GM12865 (cell line): ENCODE data around the gene ZG16B.

Experiments used
- DNase-seq: peaks from one replicate; pipeline ENCODE4 v3.0.0; 2010; ENCODE audit warnings: low read depth
- H3K4me3 ChIP-seq: 2 replicates; pipeline ENCODE4 v1.5.1; 2011; ENCODE audit warnings: mild to moderate bottlenecking, low read depth, low read length, control low read depth
- TF ChIP-seq, protein P1 (sequence below): IDR thresholded peaks from 2 replicates; pipeline ENCODE4 v1.5.1; 2011; ENCODE audit warnings: low read length, control low read depth, low read depth, inconsistent platforms; ENCODE audit not compliant: insufficient read depth; ENCODE audit errors: missing control alignments

The ZG16B gene

DNA sequence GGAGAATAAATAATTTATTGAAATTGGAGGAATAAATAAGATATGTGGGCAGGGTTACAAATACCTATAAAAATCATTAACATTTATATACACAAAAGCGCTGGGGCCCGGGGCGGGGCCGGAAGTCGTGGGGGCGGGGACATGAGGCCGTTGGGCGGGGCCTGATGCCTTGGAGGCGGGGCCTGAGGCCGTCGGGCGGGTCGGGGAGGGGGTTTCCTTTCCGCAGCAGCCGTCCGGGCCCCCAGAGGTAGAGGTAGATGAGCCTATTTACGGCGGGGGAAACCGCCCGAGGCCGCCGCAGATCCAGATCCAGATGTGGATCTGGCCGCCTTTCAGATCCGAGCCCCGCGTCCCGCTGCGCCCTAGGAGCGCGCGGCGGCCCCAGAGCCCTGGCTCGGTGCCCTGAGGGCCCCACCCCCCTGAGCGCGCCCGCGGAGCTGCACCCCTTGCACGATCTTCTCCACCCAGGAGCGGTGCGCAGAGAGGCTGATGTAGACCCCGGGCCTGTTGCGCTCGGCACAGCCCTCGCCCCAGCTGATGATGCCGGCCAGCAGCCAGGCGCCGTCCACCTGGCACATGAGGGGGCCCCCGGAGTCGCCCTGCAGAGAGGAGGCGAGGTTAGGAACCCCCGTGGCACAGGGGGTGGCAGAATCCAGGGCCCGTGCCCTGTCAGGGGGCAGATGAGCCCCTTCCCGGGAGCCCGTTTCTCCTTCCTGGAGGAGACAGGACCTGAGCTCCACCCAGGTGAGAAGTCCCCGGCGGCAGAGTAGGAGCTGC is 22.8 kb downstream of the ZG16B start:
- TF ChIP-seq, protein P1, sequence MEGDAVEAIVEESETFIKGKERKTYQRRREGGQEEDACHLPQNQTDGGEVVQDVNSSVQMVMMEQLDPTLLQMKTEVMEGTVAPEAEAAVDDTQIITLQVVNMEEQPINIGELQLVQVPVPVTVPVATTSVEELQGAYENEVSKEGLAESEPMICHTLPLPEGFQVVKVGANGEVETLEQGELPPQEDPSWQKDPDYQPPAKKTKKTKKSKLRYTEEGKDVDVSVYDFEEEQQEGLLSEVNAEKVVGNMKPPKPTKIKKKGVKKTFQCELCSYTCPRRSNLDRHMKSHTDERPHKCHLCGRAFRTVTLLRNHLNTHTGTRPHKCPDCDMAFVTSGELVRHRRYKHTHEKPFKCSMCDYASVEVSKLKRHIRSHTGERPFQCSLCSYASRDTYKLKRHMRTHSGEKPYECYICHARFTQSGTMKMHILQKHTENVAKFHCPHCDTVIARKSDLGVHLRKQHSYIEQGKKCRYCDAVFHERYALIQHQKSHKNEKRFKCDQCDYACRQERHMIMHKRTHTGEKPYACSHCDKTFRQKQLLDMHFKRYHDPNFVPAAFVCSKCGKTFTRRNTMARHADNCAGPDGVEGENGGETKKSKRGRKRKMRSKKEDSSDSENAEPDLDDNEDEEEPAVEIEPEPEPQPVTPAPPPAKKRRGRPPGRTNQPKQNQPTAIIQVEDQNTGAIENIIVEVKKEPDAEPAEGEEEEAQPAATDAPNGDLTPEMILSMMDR: no peak
- no peak for DNase-seq
- H3K4me3 ChIP-seq: no peak overlapping the region

DNA sequence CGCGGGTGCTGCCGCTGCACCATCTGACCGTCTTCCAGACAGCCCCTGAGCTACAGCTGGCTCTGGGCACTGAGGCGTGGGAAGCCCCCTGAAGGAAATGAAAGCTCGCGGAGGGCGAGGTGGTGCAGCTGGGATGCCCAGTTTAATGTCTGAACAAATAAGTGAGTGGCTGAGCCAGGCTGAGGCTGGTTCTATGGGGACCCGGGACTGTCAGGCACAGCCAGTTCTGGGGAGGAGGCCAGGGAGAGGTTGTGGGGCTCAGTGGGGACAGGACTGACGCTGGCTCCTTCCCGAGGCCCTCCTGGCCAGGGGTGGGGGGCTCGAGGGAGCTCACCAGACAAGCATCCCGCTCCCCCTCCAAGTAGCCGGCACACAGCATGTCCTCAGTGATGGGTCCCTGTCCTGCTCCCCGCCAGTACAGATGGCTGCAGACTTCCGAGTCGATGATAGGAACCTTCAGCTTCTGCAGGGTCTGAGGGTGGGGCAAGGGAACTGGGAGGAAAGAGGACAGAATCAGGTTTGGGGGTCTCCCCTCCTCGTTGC is 23.5 kb downstream of the ZG16B start:
- H3K4me3 ChIP-seq: no peak overlapping the region
- no peak for DNase-seq
- TF ChIP-seq, protein P1: no peak

DNA sequence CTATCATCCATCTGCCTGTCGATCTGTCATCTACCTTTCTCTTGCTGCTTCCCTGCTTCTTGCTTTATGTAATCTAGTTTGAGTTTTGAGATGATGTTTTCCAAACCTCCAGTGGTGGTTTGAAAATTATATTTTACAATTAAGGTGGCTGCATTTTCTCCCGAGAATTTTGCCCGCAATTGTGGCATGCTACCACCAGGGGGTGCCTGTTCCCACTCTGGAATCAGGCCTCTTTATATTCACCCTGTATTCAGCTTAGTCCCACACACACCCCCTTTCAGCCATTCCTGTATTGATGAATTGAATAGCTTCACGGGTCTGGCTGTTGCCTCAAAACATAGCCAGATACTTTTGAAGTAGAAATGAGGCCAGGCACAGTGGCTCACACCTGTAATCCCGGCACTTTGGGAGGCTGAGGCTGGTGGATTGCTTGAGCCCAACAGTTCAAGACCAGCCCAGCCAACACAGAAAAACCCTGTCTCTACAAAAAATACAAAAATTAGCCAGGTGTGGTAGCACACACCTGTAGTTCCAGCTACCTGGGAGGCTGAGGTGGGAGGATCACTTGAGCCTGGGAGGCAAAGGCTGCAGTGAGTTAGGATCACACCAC is 24.7 kb downstream of the ZG16B start:
- TF ChIP-seq, protein P1: peak; percentile 40
- H3K4me3 ChIP-seq: no peak overlapping the region
- peak; percentile 16 for DNase-seq

DNA sequence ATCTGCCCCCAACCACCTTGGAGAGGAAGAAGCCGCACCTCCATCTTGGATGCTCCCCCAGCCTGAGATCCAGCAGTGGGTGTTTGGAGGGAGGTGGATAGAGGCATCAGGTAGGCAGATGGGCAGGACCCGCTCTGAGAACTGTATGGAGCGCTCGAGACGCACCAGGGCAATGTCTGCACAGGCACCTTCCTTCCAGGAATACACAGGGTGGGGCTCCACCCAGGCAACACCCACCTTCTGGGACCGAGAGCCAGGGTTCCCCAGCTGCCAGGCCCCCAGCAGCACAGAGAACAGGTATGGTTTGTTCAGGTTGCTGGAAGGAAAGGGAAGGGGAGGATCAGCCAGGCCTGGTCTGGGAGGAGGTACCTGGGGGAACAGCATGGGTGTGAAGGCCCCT is 25.4 kb downstream of the ZG16B start:
- no peak overlapping the region for H3K4me3 ChIP-seq
- TF ChIP-seq, protein P1: no peak
- no peak for DNase-seq

DNA sequence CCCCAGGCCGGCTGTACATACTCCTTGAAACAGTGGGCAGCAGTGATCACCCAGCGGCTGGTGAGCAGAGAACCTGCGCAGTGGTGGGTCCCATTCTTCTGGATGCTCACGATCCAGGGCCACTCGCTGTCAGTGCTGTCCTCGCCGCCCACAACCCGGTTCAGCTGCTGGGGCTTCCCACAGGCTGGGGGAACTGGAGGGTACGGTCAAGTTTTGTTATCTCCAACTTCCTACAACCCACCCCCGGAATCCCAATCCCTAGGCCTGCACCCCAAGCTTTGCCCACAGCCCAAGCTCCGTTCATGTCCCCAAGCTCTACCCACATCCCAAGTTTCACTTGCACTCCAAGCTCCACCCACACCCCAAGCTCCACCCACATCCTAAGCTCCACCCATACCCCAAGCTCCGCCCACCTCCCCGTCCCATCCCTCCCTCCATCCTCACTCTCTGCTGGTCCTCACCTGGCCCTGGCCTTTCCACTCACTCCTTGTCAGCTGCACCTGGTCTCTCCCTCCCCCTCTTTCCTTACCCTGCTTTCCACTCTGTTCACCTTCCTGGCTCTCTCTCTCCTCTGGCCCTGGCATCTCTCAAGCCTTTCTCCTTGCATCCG is 26.1 kb downstream of the ZG16B start:
- DNase-seq: no peak
- TF ChIP-seq, protein P1: no peak
- H3K4me3 ChIP-seq: no peak overlapping the region

DNA sequence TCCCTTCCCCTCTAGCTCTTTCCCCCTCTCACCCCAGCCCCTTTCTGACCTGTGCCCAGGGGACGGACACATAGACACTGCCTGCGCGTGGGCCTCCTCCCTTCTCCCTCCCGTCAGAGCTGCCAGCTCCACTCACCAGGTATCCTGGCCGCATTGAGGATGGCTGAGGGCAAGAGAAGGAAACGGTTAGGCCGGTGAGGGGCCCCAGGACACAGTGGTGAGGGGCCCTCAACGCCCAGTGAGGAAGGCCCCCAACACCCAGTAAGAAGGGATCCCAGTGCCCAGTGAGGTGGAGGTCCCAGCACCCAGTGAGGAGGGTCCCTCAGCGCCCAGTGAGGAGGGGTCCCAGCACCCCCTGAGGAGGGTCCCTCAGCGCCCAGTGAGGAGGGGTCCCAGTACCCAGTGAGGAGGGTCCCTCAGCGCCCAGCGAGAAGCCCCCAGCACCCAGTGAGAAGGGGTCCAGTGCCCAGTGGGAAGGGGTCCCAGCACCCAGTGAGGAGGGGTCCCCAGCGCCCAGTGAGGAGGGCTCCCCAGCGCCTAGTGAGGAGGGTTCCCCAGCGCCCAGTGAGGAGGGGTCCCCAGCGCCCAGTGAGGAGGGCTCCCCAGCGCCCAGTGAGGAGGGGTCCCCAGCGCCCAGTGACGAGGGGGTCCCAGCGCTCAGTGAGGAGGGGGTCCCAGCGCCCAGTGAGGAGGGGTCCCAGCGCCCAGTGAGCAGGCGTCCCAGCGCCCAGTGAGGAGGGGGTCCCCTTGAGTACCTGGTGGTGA is 26.8 kb downstream of the ZG16B start:
- no peak overlapping the region for H3K4me3 ChIP-seq
- TF ChIP-seq, protein P1: no peak
- no peak for DNase-seq
